ENCODE measurements around the gene CYFIP1.

DNA sequence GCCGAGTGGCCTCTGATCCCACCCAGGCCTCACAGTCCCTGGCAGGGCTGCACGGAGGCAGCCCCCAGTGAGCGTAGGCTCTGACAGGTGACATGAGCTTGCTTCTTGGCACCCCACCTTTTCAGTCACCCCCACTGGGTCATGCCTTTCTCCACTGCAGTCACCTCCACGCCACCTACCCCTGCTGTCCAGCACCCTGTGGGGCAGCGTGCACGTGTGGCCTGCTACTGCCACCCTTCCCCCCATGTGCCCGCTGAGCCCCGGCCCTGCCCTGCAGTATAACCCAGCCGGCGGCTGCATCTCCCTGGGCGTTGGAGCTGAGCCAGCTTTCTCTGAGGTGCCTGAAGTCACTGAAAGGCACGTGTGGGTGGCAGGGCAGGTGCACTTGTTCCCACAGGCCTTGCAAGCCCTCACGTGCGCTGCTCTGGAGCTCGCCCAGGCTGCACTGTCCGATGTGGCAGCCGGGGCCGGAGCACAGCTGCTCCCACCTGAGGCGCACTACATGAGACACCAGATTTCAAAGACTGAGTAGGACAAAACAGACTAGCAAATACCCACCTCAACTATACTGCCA lies 76.1 kb downstream of the CYFIP1 start:
- TF ChIP-seq PRDM10 (tag by site-specific recombination; IDR thresholded peaks at IDR 0.05): no peak
- TF ChIP-seq ZNF23 (tag by site-specific recombination; IDR thresholded peaks at IDR 0.05; ENCODE audit: borderline replicate concordance): no peak

Data from HEK293 (cell line).